Bone marrow (tissue), 2 donors: ENCODE measurements around the gene PITHD1.
"Not testable (repeated sequence)": the region's sequence is repeated elsewhere in the genome, so short reads cannot be mapped to it uniquely, and the experiment has no call there.

Experiments used
- DNase-seq, 2 donors: peaks; one replicate each; lab custom pipeline; 2025; lab: John Stamatoyannopoulos, UW

The PITHD1 gene

DNA sequence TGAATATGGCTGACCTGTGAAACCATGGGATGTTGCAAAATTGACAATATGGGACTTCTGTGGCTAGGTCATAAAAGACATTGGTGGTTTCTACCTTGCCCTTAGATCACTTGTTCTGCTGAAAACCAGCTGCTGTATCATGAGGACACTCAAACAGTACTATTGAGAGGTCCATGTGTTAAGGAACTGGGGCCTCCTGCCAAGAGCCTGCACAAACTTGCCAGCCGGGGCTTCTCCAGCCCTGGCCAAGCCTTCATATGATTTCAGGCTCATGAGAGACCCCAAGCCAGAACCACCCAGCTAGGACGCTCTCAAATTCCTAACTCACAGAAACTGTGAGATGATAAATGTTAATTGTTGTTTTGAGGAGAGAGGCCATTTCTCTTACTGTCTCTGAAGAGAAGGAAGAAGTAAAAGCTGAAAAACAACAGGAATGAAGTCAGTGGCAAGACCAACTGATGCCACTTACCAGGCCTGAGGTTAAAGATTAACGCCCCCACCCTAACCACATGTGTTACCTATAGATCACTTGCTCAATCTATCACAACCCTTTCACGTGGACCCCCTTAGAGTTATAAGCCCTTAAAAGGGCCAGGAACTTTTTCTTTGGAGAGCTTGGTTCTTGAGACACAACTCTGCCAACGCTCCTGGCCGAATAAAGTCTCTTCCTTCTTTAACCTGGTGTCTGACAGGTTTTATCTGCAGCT is 3.9 kb upstream of the PITHD1 start:
- DNase-seq = no peak

DNA sequence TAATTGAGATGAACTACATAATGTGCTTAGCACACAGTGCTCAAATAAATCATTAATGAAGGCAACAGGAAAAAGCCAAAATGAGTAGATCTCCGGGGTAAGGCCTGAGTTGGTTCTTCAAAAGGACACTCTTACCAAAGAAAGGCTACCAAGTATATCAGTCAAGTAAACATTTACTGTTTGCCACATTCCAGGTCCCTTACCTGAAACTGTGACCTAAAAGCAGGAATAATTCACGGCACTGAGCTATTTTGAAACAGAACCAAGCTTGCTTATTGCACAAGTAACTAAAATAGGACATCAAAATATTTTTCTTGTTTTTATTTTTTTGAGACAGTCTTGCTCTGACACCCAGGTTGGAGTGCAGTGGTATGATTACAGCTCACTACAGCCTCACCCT is 2.0 kb upstream of the PITHD1 start:
- DNase-seq = no peak

DNA sequence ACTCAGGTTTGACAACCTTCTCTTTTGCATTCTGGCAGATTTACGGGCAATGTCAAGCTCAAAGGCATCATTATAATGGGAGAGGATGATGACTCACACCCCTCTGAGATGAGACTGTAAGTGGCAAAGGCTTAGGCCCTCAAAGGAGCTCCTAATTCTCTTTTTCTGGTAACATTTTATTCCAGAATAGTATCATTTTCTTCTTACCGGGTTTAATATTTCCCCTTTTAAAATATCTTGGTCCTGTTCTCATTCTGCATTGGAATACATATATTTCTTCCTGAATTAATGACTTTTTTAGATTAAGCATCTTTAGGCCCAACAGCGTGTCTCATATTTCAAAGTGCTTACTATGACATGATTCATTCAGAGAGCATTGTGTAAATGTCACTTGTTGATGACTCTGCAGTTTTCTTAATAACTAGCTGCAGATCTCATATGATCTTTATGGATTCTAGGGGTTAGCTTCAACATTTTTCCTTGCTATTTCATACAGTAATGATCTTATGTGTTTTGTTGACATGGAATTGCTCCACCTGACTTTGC is 1.7 kb downstream of the PITHD1 start:
- no peak for DNase-seq

DNA sequence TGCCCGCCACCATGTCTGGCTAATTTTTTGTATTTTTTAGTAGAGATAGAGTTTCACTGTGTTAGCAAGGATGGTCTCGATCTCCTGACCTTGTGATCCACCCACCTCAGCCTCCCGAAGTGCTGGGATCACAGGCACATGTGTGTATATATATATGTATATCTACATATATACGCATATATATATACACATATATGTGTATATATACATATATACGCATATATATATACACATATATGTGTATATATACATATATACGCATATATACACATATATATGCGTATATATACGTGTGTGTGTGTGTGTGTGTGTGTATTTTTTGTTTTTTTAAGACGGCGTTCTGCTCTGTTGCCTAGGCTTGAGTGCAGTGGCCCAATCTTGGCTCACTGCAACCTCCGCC is 4.9 kb downstream of the PITHD1 start:
- not testable (repeated sequence) for DNase-seq

DNA sequence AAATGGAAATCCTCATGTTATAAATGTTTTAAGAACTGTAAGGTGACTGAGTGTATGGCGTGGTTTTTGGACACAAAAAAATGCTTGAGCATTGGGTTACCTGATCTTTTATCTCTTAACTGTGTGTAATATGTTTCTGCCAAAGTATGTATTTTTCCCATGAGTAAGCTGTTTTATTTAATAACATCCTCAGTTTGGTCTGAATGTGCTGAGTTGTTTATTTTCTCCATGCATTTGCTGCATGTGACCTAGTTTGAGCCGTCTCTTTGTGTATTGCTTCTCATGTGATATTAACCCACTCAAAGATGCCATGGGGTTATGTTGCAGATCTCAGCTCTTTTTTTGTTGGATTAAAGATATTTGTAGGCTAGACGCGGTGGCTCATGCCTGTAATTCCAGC is 6.6 kb downstream of the PITHD1 start:
- no peak for DNase-seq

DNA sequence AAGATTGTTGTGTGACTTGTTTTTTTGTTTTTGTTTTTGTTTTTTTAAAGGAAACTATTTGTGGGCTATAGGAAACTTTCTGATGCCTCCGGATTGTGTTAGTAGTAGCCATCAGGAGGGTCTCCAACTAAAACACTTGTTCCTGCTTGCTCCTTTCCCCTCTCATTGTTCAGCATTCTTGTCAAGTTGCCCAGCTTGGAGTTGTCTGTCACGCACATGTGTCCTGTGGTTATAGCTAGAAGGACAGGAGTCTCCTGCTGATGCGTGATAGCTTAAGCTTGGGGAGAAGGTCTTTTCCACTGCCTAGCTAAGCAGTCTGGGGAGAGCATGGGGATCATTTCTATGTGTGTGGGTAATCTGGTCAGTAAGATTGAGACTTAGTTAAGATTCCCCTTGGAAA is 9.5 kb downstream of the PITHD1 start:
- DNase-seq = no peak

DNA sequence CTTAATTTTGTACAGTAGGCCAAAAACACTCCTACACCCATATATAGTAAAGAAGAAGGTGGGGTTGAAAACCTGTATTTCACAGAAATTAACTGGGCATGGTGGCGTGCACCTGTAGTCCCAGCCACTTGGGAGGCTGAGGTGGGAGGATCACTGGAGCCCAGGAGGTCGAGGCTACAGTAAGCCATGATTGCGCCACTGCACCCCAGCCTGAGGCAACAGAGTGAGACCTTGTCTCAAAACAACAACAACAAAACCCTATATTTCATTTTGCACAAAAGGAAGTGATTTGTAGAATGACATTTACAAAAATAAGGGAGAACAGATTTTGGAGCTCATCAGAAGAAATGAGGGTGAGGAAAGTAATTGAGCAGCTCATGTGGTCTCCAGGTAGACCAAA is 10.5 kb downstream of the PITHD1 start:
- no peak for DNase-seq

DNA sequence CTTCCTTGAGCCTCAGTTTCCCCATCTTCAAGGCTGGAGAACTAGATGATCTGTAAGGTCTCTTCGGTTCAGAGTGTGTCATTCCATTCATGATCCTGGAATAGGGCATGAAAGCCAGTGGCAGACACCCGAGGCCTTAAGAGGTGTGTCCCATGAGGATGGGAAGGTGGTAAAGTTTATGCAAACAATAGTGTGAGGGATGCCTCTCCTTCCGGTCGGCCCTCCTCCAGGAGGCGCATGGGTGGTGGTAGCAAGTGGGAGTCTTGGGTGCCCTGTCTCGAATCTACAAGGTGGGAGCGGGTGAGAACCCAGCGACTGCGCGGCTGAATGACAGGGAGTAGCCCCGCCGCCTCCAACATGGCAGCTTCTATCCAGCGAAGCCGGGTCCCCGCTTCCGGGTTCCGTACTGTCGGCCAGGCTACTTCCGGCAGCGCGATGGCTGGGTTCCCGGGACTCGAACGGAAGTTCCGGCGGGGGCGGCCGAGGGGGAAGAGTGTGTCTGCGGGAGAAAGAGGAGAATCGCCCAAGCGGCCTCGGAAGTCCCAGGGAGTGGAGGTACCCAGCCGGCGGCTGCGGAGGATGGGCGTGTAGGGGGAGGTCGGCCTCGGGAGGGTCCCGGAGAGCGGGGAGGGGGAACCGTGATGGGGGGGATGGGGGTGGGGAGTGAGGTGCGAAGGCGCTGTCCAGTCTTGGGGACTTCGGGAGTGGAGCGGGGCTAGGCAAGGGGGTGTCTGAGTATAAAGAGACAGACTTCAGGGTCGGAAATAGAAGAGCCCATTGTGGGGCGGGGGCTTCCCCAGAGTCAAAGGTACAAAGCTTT is 12.7 kb downstream of the PITHD1 start, which contains the start of gene LYPLA2:
TSS of gene LYPLA2 (plus strand) at position 450 of the 820 bp plus-strand sequence. CDS start 1,538 bp downstream, outside the sequence.
- DNase-seq = peak; percentile 70 to 78

DNA sequence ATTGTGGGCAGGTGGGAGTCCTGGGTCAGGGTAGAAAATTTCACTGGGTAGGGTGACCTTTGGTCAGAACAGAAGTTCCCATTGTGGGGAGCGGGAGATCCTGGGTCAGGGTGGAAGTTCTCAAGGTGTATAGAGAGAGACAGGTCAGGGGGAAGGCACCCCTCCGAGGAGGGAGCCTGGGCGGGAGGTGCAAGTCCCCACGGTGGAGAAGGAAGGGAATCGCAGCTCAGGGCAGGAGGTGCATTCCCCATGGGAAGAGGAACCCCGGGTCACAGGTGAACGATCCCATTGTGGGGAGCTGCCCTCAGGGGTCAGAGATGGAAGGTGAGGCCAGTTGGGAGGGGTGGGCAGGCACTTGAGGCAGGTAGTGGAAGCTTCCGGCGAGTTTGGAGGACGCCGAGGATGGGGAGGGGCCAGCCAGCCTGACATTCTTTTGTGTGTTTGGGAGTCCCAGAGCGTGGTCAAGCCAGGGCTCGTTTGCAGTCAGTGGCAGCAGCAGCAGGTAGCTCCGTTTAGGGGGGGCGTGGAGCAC is 13.4 kb downstream of the PITHD1 start:
- DNase-seq = no peak

DNA sequence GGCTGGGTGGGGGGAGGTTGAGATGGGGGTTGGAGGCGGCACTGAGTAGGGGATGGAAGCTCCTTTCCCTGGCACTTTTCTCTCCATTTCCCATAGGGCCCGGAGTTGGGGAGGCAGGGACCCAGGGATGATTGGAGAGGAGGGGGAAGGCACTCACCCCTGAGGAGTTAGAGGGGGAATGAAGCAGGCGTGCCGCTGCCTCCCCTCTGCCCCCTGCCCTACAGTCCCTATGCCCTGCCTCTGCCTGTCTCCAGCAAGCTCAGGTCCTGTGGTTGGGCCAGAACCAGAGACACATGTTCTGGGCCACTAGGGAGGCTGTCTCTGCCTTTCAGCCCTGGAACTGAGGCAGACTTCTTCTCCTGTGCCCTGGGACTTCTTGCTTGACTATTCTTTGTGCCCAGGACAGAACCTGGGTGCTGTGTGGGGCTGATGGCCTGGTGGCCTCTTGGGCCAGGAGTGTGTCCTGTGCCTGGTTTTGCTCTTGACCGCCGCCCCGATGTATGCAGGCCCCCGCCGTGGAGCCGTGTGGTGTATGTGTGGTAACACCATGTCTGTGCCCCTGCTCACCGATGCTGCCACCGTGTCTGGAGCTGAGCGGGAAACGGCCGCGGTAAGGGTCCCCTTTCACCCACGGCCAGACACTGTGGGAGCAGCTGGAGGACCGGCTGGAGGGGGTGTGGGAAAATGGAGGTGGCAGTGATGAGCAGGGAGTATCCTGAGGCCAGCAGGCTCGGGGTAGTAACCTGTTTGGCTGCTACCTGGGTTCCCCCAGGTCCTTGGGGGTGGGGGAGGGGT is 14.1 kb downstream of the PITHD1 start:
- no peak for DNase-seq

DNA sequence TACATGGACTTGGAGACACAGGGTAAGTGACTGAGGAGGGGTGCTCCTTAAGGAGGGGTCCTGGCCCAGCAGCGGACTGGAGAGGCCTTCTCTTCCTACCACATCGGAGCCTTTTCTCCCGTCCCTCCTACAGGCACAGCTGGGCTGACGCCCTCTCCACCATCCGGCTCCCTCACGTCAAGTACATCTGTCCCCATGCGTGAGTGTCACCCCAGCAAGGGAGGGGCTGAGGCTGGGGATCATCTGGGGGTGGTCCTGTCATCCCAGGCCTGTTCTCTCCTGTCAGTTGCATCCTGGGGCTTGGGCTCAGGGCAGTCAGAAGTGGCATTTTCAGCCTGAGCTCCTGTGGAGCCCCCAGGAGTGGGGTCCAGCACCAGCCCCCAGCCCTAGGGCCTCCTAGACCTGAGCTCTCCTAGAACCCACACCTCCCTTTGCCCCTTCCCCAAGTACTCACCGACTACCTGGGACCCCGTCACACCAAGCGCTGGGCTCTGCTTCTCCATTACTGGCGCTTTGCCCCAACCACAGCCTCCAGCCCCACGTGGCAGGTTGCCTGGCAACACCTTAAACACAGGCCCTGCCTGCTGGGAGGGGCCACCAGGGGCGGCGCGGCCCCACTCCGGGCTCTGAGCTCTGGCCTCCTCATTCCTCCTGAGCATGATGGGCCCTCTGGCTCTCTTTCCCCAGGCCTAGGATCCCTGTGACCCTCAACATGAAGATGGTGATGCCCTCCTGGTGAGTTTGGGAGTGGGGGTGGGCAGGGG is 15.0 kb downstream of the PITHD1 start:
- no peak for DNase-seq

DNA sequence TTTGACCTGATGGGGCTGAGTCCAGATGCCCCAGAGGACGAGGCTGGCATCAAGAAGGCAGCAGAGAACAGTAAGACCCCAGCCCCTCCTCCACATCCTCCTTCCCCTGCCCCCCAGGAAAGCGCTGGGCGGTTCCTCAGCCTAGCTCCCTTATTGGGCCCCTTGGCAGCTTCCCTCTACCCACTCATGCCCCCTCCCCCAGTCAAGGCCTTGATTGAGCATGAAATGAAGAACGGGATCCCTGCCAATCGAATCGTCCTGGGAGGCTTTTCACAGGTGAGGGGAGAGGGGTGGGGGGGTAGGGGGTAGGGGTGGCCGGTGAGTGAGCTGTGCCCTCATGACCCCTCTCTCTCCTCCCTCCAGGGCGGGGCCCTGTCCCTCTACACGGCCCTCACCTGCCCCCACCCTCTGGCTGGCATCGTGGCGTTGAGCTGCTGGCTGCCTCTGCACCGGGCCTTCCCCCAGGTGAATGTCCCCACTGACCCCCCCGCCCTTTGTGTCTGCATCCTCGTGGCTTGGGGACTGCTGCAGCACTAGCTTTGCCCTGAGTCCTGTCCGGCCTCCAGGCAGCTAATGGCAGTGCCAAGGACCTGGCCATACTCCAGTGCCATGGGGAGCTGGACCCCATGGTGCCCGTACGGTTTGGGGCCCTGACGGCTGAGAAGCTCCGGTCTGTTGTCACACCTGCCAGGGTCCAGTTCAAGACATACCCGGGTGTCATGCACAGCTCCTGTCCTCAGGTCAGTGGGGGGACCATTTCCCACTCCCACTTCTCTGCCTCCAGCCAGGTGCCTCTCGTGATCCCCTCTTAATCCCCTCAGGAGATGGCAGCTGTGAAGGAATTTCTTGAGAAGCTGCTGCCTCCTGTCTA is 15.9 kb downstream of the PITHD1 start:
- no peak for DNase-seq

DNA sequence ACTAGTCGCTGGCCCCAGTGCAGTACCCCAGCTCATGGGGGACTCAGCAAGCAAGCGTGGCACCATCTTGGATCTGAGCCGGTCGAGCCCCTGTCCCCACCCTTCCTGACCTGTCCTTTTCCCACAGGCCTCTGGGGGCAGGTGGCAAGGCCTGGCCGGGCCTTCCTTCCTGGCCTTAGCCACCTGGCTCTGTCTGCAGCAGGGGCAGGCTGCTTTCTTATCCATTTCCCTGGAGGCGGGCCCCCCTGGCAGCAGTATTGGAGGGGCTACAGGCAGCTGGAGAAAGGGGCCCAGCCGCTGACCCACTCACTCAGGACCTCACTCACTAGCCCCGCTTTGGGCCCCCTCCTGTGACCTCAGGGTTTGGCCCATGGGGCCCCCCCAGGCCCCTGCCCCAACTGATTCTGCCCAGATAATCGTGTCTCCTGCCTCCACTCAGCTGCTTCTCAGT is 16.5 kb downstream of the PITHD1 start:
- DNase-seq = not testable (repeated sequence)

DNA sequence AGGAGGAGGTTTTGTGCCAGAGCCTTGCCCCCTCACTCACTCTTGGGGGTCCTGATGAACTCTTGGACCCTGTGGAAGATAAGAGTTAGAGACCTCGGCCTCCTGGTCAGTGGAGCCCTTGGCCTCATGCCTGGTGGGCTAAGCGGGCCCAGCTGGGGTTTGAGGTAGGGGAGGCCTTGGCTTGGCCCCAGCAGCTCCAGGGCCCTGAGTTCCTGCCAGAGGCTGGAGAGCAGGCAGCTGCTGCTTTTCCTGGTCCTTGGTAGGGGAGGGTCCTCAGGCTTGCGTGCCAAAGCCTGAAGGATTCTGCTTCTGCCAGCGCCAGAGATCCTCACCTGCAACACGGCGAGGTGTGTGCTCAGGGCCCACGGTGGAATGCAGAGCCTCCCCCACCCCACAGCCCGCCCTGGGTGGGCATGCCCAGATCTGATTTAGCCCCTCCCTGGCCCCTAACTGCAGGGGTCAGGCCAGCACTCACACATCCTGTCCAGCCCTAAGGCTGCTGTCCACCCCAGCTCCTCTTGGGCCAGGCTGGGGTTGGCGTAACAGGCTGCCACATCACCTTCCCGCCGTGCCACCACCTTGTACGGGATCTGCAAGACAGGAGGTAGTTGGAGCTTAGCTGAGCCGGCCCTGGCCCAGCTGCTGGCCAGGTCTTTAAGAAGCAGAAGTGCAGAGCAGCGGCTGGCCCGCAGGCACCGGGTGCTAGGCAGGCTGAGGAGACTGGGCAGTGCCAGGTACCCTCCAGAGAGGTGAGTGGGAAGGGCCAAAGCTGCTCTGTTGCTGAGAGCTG is 17.7 kb downstream of the PITHD1 start:
- no peak for DNase-seq

DNA sequence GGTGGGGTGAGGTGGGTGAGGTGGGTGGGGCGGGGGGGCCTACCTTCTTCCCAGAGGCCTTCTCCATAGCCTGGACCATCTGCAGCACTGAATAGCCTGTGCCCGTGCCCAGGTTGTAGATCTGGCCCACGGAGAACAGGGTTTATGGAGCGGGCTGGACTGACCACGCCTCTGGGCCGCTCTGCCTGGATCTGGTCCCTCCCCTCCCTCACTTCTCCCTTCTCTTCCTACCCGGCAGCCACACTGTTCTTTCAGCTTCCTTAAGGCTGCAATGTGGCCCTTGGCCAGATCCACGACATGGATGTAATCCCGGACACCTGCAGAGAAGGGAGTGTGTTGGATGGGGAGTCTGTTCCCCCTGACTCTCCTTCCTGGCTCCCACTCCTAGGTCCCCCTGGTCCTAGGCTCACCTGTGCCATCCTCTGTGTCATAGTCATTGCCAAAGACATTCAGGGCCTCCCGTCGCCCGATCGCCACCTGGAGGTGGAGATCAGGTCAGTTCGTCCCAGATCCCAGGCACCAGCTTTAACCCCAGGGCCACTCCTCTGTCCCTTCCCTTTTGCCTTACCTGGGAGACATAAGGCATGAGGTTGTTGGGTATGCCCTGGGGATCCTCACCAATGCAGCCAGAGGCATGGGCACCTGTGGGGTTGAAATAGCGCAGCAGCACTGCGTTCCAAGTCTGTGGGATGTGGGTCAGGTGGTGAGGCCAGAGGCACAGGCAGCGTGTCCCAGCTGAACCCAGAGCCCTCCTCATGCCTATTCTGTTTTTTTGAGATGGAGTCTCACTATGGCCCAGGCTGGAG is 18.5 kb downstream of the PITHD1 start:
- no peak for DNase-seq

DNA sequence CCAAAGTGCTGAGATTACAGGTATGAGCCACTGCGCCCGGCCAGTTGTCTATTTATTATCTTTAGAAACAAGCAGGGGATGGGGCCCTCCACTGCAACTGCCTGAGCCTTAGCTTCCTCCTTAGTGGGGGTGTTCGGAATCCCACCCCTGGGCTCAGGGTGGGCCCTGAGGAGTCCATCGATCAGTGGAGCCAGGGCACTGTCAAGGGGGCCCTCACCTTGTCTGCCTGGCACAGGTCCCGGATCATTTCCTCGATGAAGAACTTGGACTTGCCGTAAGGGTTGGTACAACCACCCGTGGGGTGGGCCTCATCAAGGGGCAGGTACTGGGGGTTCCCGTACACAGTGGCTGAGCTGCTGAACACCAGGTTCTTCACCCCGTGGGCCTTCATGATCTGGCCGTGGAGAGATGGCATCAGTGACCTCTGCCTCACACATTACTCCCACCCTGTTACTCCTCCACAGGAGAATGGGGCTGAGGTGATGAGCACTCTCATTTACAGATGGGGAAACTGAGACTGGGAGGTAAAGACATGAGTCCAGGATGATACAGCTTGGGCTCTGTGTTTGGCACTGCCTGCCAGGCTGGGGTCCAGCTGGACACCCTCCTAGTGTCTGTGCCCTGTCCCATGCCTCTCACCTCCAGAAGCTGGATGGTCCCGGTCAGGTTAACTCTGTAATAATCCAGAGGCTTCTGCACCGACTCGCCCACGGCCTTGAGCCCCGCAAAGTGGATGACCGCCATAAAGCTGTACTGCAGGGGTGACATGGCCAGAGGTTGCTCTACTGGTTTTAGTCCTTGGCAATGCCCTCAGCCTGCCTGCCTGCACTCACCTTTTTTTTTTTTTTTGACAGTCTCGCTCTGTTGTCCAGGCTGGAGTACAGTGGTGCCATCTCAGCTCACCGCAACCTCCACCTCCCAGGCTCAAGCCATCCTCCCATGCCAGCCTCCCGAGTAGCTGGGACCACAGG is 19.5 kb downstream of the PITHD1 start:
- DNase-seq = no peak

DNA sequence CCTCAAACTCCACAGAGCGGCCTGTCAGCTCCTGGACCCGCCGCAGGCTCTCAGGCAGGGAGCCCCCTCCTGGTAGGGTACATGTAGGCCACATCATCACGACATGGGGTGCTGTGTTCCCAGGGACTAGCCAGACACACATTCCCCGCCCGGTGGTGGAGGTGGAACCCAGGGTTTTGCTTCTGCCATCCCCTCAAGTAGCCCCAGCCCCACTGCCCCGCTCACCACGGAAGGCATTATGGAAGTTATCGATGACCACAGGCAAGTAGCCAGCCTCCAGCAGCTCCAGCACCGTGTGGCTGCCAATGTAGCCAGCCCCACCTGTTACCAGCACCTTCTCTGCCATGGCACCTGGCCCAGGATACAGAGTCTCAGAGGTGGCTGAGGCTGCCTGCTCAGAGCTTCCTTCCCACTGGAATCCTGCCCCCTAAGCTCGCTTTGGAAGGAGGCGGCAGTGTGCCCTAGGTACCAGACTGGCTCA is 20.5 kb downstream of the PITHD1 start:
- DNase-seq = no peak
